K562 treated with DMSO at 1 percent for 48 hours (cell line): ENCODE results near the gene RNPEPL1. TPM values are rescaled to one million over a fixed set of nuclear protein-coding genes. Genes with fewer than 3 reads are reported as not detected.

Experiments used
- total RNA-seq: library from RNA; unstranded; fragments of 300-600 nt; gene quantifications from 2 replicates; pipeline ENCODE4 v1.2.3, GENCODE V29; 2022; ENCODE audit warnings: low replicate concordance; ENCODE audit errors: extremely low read depth

Gene RNPEPL1, protein sequence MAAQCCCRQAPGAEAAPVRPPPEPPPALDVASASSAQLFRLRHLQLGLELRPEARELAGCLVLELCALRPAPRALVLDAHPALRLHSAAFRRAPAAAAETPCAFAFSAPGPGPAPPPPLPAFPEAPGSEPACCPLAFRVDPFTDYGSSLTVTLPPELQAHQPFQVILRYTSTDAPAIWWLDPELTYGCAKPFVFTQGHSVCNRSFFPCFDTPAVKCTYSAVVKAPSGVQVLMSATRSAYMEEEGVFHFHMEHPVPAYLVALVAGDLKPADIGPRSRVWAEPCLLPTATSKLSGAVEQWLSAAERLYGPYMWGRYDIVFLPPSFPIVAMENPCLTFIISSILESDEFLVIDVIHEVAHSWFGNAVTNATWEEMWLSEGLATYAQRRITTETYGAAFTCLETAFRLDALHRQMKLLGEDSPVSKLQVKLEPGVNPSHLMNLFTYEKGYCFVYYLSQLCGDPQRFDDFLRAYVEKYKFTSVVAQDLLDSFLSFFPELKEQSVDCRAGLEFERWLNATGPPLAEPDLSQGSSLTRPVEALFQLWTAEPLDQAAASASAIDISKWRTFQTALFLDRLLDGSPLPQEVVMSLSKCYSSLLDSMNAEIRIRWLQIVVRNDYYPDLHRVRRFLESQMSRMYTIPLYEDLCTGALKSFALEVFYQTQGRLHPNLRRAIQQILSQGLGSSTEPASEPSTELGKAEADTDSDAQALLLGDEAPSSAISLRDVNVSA
- not detected in 2 replicates for total RNA-seq

DNA sequence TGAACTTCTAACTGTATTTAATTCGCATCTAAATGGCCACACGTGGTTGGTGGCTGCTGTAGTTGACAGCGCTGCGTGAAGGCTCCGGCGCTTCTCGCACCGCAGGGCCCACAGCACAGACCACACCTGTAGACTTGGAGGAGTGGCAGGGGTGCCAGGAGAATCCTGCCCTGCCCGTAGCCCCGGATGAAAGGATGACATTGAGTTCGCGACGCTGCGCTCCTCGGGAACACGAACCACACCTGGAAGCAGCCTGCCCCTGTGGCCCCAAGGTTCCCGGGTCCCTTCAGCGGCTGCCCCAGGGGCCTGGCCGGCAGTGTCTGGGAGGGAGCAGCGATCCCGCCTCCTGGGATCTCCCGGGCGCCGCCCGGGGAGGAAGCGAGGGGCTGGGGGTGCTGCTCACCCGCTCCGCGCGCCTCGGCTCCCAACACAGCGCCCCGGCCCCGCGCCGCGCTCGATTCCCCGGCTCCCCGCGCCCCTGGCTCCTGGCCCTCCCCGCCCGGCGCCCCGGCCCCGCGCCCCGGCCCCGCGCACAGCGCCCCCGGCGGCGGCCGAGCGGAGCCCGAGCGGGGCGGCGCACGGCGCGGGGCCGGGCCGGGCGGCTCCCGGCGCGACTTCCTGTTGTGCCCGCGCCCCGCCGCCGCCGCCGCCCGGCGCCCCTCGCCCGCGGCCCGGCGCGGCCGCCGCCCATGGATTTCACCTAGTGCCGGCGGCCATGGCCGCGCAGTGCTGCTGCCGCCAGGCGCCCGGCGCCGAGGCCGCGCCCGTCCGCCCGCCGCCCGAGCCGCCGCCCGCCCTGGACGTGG is at the start of gene RNPEPL1:
Gene RNPEPL1, plus strand, starts transcription at position 613 of the 806 bp plus-strand sequence. Its CDS starts 103 bp downstream, at position 716.

DNA sequence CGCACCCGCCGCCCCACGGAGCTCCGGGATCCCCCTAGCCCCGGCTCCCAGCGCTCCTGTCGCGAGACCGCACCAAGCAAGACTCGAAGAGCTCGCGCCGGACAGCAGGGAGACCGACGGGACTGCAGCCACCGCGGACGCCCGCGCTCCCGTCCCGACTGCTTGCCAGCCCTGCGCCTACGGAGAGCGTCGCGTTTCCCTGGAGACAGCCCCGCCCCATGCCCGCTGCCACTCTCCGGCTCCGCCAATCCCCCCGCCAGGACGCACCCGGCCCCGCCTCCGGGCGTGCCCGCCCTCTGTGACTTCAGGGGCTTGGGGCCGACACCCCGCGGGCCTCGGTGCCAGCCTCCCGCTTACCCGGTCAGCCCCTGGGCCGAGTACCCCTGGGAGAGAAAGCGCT is 10.5 kb upstream of the RNPEPL1 start, which contains the start of gene ANKMY1:
Gene ANKMY1, minus strand, starts transcription at position 181 of the 400 bp plus-strand sequence. CDS start 653 bp downstream, outside the sequence.

DNA sequence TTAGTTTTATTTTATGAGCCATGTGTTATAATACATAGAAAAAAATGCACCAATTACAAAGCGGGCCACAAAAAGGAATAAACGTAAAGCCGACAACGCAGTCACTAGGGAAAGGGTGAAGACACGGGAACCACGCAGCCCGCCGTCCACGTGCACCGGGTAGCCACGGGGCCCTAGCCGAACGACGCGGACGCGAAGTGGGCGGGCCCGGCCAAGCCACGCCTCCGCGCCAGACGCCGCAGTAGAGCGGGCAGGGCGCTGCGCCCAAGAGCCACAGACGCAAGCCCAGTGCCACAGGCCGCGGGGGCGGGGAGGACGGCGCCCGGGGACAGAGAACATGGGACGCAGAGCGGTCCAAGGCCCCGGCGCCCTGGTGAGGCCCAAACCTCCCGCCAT is 8.2 kb upstream of the RNPEPL1 start, which contains the start of gene DUSP28:
Gene DUSP28, plus strand, starts transcription at position 274 of the 396 bp plus-strand sequence. CDS start 328 bp downstream, outside the sequence.

DNA sequence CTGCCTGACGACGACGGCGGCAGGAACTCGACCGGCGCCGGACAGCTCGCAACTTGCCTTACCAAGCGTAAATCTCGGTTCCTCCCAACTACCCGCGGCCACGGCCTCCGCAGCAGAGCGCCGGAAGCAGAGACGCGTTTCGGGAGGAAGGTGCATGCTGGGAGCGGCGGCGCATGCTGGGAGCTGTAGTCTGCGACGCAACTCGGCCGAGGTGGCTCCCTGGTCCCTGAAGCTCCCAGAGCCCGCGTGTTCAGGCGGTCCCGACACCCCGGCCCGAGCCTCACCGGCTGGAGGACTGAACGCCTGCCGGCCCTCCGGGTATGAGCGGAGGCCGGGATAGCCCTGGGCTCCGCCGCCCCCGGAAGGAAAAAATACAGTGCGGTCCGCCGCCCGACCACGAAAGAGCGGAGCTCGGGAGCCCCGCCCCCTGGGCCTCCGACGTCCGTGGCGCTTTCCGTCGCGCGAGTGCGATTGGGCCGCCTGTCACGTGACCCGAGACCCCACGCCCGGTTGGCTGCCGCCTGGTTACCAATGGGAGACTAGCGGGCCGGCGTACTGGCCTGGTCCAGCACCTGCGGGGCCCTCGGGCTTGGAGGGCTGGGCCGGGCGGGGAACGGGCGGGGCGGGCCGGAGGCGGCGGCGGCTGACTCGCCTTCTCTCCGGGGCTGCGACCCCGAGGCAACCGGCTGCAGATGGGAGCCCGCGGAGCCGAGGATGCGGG is 18.1 kb downstream of the RNPEPL1 start, which contains the start of gene CAPN10:
Gene CAPN10, plus strand, starts transcription at position 537 of the 721 bp plus-strand sequence. Its CDS starts 178 bp downstream, at position 715.

DNA sequence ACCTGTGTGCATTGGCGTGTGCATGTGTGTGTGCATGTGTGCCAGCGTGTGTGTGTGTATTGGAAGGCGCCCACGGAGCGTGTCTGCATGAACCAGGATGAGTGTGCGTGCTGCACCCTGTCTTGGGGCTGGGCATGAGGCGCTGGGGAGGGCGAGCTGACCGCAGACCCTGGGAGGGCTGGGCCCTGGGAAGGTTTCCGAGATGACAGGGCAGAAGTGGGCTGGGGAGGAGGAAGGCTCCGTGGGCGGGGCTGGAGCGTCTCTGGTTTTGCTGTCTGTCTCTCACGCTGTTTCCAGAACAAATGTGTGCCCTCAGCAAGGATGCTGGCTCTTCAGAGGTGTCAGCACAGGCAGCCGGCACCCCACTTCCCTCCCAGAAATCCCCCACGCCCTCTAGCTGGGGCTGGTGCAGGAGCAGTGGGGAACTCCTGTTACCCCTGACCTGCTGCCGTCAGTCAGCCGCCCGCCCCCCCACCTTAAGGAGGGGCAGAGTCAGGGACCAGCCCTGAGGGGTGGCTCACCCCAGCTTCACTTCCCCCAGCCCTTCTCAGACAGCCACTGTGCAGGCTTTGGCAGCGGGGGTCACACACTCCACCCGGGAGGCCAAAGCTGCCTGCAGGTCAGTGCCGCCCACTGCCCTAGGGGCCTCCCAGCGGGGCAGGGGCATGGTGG is 56.8 kb downstream of the RNPEPL1 start, which contains the start of gene GPR35:
Gene GPR35, plus strand, starts transcription at position 531 of the 672 bp plus-strand sequence. CDS start 4,473 bp downstream, outside the sequence.

Other genes with a start within 250 kb of the RNPEPL1 start
- gene GPC1, start 132.8 kb upstream of the RNPEPL1 start, total RNA-seq: not detected in 2 replicates
- gene ANKMY1, start 10.5 kb upstream of the RNPEPL1 start, total RNA-seq: not detected in 2 replicates
- gene DUSP28, start 8.1 kb upstream of the RNPEPL1 start, total RNA-seq: not detected in 2 replicates
- not detected in 2 replicates for gene CAPN10, start 18.2 kb downstream of the RNPEPL1 start, total RNA-seq
- gene GPR35, start 57.0 kb downstream of the RNPEPL1 start, total RNA-seq: not detected in 2 replicates
- gene AQP12B, start 114.4 kb downstream of the RNPEPL1 start, total RNA-seq: not detected in 2 replicates
- gene AQP12A, start 123.4 kb downstream of the RNPEPL1 start, total RNA-seq: not detected in 2 replicates